DMS53 treated with DMSO at 0.1 percent for 48 hours (cell line): Measurements from ENCODE around the gene INF2.

Source experiments
- DNase-seq: peaks from one replicate; lab custom pipeline; 2025; ENCODE audit not compliant: unreplicated experiment; lab: John Stamatoyannopoulos, UW

Gene INF2

DNA sequence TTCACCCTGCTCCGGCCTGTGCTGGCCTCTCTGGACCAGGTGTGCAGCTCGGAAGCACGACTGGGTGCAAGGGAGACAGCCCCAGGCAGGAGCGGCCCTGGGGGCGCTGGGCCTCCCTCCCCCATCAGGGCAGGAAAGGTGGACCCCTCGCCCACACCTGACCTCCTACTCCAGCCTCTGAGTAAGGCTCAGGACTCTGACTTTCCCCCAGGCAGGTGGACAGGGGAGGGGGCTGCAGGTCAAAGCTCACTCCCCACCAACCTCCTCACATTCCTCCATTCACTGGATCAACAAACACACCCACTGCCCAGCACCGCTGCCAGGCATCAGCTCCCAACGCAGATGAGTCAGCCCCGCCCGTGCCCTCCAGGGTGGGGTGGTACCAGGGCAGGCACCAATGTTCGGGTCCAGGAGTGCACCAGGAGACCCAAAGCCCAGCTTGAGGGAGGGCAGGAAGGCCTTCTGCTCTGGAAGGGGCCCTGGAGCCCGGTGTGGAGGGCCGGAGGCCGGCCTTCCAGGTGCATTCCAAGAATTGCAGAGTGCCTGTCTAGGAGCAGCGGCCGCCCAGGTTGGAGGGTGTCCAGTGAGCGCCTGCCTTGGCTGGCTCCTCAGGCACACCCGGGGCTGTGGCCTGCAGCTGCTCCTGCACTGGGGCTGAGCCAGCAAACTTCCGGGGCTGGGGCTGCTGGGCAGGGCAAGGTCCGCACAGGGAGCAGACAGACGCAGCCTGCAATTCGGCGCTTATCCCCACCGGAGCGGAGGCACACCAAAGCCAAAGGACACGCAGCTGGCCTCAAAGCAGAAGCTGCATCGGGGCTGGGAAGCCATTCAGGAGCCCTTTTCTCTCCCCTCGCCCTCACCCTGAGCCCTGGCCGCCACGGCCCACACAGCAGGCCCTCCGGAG lies 1.6 kb upstream of the INF2 start:
- peak; percentile 59 for DNase-seq

DNA sequence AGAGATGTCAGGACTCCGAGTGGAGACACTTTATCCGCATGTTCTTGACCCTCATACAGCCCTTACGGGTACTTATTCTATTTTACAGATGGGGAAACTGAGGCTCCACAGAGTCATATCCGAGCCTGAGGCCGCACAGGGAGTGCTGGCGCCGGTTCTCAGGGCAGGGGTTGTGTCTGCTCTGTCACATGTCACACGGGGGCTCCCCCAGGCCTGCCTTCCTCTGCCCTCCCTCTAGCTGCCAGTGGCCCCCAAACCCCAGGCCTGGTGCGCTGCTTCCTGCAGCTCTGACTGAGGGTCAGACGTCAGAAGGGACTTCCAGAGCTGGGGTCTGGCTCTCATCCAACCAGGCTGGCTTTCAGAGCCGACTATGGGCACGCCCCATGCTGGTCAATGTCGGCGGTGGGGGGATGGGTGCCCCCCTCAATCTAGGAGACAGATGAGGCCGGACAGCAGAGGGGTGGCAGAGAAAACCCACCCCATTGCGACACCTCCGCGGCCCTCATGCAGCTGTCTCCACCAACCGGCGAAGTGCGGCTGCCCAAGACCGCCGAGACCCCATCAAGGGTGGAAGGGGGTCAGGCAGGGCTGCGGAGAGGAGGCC lies 811 bp upstream of the INF2 start:
- DNase-seq: no peak

DNA sequence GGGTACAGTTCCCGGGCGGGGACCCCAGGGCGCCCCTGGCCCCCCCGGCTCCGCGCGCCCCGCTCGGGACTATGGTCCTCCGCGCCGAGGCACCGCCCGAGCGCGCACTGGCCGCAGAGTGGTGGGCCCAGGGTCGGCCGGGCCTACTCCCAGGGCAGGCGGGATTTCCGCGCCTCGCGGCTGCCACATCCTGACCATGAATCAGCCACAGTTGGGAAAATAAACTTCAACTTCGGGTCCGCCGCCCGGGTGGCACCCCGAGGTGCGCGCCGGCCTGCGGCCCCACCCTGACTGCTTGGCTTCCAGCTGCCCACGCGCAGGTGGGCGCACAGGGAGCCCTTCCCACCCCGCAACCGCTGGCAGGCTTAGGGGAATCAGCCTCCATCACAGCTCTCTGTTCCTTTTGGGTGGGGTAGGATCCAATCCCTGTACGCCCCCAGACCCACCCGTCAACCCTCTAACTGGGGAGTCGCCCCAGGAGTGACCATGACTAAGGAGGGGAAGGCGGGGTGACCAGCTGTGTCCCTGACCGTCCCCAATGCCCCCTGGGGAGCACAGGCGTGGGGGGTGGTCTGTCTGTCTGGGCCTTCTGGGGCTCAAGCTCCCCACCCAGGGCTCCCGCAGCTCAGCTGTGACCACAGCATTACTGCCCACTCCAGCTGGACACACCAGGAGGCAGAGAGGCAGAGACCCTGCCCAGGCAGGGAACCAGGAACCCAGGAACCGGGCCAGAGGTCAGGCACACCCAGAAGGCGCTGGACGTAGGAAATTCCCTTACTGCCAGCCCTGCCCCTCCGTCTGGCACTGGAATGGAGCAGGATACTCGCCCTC lies 678 bp downstream of the INF2 start:
- DNase-seq: no peak

GRCh38 chr14:104690861-104691455 lies 1.5 kb downstream of the INF2 start:
- DNase-seq: no peak

GRCh38 chr14:104691546-104692260 lies 2.3 kb downstream of the INF2 start:
- DNase-seq: no peak

GRCh38 chr14:104692261-104692938 lies 3.0 kb downstream of the INF2 start:
- DNase-seq: no peak

DNA sequence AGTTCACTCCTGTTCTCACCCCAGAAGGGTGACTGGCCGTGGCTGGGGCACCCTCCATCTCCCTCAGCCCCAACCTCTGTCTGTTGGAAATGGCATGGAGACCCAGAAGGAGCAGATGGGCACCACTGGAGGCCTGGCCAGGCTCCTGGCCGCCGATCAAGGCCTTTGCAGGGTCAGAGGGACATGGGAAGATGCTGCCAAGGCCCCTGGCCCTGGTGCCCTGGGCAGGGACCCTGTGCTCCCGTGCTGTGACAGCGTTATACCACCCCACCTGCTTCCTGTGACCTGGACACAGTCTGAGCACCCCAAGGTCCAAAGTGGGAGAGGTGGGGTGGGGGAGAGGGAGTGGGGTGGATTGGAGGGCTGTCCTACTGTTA lies 3.5 kb downstream of the INF2 start:
- no peak for DNase-seq

DNA sequence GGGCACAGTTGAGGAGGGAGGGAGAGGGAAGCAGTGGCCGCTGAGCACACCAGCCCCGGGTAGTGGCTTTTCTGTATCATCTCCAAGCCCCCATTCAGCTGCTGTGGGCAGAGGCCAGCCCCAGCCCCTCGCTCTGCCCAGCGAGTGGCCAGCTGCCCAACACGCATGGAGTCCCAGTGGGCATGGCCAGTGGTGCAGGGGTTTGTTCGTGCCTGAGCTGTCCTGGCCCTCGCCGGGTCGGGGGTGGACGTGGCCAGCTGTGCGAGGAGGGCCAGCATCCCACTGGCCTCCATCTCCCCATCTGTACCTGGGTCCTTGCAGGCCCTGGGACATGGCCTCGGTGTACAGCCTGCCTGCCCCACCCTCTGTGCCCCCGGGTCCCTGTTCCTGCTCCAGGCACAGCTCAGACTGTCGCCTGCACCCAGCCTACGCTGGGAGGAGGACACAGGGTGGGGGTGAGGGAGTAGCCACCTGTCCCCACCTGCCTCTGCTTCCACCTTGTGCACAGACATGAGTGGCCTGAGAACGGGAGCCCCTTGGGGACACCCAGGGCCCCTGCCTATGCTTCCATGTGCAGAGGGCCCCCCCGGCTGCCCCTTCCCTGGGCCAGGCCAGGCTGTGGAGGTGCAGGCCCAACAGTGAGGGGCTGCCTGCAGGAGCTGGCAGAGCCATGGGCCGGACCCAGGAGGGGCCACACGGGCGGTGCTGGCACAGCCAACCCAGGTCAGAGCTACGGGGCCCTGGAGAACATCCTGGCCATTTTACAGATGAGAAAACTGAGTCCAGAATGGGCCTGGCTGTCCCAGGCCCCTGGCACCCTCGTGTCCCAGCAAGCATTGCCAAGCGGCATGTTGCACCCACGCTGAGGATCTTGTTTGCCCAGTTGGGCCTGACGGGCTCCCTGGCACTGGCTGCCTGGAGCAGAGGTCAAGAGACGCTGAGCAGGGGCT lies 4.3 kb downstream of the INF2 start:
- DNase-seq: no peak

DNA sequence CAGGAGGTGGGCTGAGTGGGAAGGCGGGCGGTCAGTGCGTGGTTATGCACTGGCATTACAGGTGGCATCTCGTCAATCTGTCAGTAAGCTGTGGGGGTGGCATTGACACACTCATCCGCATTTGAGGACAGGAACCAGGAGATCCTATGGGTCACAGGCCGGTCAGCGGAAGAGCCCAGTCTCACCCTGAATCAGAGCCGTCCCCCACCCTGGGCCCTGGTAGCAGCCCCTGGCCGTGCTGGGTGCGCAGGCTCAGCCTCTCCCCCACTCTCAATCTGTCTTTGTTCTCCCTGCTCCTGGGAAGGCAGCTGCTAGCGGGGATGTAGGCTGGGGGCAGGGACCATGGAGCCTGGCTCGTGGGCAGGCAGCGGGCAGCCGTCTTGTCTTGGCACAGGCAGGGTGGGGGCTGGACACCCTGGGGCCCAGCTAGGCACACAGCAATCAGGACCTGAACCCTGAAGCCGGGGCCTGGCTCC lies 5.1 kb downstream of the INF2 start:
- DNase-seq: no peak

GRCh38 chr14:104694991-104695659 lies 5.7 kb downstream of the INF2 start:
- DNase-seq: no peak

DNA sequence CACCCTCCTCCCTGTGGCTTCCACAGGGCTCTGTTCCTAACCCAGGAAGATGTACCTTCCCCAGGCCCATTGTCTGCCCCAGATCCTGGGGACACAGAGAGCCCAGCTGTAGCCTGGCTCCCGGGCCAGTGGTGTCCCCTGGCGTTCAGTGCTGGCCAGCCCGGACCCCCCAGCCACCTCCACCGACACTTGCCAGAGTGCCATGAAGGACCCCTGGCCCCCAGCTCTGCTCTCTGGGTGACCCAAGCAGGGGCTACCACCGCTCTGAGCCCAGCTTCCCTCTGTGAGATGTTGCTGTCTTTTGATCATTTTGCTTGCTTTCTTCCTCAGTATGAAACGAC lies 6.2 kb downstream of the INF2 start:
- DNase-seq: no peak

DNA sequence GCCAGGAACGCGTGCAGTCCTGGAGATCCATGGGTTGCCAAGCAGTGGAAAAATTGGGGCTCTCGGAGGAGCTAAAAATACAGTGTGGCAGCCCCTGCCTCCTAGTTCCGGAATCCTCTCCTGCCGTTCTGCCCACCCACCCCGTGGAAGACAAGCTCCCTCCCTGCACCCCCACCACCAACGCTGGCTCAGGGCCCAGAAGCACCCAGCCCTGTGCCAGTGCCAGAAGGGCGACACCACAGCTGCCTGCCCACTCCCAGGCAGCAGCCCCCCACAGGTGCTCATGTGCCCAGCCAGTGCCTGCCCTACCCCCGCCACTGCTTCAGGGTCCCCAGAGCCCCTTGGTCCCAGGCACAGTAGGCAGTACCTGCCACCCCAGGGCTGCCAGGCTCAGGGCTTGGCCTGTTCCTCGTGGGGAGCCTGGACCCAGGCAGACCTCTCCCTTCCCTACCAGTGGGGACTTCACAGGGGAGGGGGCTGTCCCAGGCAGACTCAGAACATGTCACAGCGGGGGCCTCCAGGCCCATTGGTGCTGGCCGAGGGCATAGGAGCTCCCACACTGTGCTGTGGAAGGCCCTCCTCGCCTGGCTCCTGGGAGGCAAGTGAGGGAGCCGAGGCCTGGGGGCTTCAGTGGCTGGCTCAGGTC lies 7.4 kb downstream of the INF2 start:
- no peak for DNase-seq

DNA sequence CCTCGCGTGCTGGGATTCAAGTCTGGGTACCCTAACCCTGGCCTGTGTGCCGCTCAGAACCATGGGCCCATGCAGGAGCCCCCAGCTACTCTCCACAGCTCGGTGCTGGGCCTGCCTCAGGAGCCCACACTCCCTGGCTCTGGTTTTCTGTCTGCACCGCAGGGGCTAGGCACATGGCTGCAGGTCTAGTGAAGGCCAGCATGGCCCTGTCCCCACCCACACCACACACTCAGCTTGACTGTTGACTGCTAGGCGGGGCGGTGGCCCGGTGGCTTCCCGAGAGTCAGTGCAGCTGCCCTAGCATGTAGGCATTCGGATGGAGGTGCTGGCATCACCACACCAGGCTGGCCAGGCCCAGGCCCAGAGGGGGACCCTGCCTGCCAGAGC lies 7.9 kb downstream of the INF2 start:
- no peak for DNase-seq

DNA sequence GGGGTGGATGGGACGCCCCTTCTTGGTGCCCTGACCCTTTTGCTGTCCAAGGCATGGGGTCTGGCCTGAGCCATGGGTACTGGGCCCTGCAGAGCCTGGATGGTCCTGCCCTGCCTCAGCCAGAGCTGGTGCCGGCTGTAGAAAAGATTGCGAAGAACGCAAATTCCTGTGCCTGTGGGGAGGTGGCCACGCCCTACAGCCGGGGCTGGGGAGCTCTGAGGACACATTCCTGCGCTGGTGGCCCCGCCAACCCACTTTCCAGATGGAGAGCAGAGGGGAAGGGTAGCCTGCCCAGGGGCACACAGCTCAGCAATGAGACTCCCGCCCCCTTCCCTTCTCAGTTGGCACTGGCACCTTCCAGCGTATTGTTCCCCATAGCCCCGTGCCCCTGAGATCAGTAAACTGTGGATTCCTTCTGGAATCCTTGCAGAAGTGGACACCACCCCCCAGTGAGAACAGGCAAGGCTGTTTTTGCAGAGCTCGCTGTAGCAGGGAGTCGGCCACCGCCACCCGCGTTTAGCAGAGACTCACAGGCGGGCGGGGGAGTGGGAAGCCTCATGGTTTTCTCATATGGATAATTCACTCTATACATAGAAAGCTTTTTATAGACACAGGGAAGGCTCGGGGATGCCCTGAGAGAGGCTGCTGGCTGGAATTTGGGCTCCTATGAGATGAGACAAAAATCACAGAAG lies 8.6 kb downstream of the INF2 start:
- no peak for DNase-seq

GRCh38 chr14:104698688-104699425 lies 9.4 kb downstream of the INF2 start:
- DNase-seq: no peak

GRCh38 chr14:104699426-104699748 lies 10.0 kb downstream of the INF2 start:
- no peak for DNase-seq

- no peak for DNase-seq
These were observed 10.8 kb downstream of the INF2 start for GRCh38 chr14:104700225-104700651.
